HG02759 (cell line): Measurements from ENCODE around the gene PRTFDC1.
A peak's percentile ranks its signal among the peaks of the same experiment; 100 is the strongest.

Experiments used
- ATAC-seq: cut with Tn5 transposase; IDR thresholded peaks from one replicate; pipeline ENCODE4 v1.9.1; 2021; ENCODE audit warnings: mild to moderate bottlenecking, moderate library complexity; ENCODE audit not compliant: unreplicated experiment

Gene PRTFDC1

DNA sequence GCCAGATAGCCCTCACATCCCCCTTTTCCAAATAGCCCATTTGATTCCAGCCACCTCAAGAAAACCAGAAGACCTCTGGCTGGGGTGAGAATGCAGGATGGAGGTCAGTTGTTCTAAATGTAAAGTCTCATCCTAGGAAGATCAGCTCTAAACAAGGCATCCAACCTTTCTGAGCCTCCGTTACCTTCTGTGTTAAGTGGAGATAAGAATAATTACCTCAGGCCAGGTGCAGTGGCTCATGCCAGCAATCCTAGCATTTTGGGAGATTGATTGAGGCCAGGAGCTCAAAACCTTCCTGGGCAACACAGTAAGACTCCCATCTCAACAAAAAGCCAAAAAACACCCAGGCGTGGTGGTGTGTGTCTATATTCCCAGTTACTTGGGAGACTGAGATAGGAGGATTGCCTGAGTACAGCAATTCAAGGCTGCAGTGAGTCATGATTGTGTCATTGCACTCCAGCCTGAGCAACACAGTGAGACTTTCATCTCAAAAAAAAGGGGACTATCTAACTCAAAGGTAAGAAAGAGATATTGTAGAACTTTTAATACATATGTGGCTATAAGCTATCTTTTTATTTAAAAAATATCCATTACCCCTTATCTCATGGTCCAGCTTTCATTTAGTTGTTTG, 43.5 kb downstream of the PRTFDC1 start:
- no peak for ATAC-seq

DNA sequence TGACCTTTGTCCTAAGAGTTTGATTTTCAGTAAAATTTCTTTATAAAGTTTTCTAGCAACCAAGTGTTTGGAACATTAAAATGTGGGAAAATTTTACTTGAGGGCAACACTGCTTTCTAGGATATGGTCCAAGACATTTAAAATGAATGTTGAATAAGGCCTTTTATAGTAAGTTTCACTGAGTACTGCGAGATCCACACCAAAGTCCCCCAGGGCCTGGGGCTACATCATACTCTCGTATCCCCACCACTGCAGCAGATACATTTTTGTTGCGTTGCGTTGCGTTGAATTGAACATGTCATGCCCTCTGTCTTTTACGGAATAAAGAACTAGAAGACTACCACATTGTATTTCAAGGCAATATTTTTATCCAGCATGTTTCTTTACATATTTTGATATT, 44.5 kb downstream of the PRTFDC1 start:
- ATAC-seq, result no peak

DNA sequence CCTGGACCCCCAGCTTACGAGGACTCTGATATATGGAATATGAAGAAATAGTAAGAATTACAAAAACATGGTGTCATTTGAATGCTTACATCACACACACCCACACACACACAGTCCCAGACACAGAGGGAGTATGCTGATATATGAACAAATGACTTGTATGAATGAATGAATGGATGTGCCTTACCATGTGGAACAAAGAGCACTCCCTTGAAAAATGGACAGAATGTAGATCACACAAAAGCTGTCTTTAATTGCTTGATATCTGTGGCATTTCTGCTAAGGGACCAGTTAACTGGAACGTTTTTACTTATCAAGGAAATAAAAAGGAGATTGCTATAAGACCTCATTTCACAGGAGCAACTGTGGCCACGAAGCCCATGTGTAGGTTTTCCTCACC, 46.0 kb downstream of the PRTFDC1 start:
- no peak for ATAC-seq

DNA sequence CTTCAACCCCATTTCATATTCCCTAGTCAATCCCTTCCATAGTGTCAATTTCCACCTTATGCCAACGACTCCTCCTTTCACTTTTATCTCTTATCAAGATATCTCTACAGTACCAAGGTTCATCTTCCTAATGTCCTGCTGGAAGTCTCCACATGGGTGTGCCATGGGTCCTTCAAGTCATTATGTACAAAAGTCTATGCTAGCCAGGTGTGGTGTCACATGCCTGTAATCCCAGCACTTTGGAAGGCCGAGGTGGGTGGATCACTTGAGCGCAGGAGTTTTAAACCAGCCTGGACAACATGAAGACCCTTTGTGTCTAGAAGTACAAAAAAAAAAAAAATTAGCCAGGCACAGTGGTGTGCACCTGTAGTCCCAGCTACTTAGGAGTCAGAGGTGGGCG, 47.6 kb downstream of the PRTFDC1 start:
- no peak for ATAC-seq

DNA sequence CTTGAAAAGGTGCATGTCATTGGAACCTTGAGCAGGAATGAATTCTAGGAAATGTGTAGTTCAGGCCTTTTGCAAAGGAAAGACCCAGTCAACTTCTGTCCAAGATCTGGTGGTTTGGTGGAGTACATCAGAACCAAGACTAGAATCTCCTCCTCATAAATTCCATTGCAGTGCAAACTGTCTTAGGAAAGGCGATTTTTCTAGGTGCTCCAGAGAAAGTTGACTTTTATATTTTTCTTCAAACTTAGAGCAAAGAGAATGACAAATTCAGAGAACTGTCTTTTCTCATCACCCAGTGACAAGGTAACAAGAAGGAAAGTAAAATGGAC, 50.0 kb downstream of the PRTFDC1 start:
- no peak for ATAC-seq

DNA sequence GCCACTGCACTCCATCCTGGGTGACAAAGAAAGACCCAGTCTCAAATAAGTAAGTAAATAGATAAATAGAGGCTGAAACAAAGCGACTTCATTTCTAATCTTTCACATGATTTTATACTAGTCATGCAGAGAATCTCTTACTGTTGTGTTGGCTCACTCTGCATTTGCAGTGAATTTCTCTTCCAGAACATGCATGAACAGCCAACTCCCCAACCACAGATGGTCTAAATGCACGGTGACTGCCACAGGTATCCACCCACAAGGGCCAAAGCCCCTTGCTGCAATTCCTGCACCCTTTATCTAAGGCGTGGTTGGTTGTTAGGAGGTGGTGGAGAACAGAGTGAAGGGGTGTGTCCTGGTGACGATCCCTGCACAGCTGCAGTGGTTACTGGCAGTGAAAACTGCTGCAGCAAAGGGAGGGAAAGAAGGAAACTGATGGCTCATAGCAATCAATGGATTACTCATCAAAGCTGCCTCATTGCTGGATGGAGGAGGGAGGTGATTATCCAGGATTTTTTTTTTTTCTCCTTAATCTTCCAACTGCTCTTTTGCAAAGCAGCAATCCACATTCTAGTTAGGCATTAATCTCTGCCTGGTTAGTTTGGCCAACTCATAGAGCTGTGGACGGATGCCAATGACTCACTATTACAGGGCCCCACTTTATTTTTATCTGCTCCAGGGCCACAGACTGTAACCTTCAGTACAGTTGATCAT, 50.6 kb downstream of the PRTFDC1 start:
- peak; percentile 55 for ATAC-seq

DNA sequence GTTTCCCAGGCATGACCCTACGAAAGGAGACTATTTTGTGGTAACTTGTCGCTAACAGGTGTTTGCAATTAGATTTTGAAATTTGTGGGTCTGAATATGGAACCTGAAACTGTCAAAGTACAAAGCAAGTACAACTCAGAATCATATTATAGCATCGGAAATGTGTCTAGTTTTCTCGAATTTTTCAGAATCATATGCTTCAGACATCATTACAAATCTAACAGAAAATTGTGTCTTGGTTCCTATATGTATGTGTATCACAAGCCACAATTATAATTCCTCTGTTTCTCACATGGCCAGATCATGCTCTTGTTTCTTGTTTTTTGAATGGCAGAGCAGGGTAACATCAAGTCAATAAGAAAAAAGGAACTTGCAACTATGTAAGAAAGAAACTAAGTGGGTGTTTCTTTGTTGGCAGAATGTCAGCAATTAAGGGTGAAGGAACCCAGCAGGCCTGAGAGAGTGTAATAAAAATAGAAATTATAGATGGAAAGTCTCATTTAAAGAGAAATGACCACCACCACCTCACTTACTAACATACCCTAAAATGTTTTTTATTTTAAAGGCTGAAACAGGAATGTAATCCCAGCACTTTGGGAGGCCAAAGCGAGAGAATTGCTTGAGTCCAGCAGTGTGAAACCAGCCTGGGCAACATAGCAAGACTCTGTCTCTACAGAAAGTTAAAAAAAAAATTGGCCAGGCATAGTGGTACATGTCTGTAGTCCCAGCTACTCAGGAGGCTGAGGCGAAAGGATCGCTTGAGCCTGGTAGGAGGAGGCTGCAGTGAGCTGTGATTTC, 51.3 kb downstream of the PRTFDC1 start:
- ATAC-seq, result peak; percentile 74

DNA sequence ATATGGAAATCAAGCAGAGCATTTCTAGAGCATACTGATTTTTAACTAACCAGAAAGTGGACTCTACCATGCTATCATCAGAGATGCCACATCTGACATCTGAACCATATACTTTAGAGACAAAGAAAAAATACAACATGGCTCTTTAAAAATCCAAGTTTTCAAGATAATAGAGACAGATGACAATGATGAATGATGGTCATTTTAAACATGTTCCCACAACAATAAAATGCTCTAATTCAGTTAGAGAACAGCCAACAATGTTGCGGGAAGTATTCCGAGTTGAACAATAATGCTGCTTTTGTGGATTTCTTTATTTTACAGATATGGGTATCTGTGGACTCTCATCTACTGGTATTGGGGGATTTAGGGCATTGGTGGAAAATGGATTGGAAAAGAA, 52.8 kb downstream of the PRTFDC1 start:
- no peak for ATAC-seq

DNA sequence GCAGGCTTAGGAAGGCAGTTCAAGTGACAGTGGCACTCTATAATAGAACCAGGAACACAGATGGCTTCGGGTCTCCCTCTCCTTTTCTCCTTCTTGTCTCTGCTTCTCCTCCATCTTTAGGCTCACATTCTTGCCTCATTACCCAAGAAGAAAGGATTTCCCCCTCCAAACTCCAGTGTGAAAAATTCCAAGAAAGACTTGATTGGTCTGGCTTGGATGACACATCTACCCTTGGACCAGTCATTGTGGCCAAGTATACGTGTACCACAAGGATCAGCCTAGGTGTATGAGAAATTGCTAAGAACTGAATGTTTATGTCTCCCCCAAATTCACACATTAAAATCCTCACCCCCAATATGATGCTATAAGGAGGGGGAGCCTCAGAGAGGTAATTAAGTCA, 53.9 kb downstream of the PRTFDC1 start:
- ATAC-seq, result no peak

DNA sequence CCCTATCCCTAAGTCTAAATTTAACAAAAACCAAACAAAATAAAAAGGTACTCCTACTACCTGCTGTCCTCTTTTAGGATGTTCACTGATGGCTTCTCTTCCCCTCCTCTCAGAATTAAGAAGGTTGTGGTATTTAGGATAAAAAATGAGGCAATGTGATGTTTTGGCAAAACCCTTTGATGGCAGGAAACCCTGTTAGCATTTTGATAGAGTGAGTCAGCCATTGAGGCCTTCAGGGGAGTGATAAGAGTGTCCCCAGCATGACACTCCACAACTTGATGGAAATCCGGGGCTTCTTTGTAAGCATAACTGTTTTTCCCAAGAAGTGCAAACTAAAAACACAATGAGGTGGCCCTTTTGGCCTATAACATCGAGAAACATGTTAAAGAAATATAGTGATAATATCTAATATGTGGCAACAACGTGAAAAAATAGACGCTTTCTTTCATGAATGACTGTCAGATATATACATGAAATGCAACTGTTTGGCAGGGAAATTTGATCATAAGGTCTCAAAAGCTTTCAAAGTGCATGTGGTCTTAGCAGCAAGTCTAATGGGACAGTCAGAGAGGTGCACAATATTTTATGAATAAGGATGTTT, 55.0 kb downstream of the PRTFDC1 start:
- ATAC-seq, result no peak

DNA sequence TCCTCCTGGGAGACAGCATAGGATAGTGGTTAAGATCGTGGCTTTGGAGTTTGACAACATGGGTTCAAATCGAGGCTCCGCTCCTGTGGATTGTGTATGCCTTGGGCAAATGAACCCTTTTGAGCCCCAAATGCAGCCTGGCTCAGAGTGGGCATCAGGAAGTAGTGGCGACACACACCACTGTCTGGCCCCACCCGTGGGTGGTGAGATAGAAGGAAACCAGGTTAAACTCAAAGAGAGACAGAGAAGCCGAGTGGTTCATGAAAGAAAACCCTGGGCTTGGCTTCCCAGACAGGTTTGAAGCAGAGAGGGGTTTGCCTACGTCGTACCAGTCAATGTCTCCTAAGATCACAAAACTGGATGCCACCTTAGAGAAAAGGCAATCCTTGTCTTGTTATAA, 57.7 kb downstream of the PRTFDC1 start:
- ATAC-seq, result no peak

DNA sequence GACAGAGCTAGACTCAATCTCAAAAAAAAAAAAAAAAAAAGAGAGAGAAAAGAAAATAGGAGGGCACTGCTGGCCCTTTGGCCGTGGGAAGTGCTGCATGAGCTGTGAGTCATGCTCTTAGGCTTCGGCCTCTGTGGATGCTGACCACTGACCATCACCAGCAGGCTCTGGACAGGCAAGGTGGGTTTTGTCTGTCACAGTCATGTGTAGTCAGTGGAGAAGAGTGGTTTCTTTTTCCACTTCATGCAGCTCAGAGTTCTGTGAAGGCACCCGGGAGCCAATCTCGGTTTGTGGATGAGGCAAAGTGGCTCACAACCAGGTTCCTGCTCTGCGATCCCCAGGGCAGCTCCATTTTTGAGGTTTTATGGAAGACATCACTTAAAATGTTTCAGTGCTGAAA, 58.1 kb downstream of the PRTFDC1 start:
- ATAC-seq, result no peak

DNA sequence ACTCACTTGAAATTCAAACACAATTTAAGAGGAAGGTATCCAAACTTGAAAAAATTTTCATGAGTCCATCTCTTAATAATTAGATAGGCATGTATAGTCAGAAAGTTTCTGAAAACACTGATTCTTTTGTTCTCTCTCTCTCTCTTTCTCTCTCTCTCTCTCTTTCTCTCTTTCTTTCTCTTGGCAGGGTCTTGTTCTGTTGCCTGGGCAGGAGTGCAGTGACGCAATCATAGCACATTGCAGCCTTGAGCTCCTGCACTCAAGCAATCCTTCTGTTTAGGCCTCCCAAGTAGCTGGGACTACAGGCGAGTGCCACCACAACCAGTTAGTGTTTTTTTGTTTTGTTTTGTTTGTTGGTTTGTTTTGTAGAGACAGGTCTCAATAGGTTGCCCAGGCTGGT, 59.3 kb downstream of the PRTFDC1 start:
- ATAC-seq, result no peak

DNA sequence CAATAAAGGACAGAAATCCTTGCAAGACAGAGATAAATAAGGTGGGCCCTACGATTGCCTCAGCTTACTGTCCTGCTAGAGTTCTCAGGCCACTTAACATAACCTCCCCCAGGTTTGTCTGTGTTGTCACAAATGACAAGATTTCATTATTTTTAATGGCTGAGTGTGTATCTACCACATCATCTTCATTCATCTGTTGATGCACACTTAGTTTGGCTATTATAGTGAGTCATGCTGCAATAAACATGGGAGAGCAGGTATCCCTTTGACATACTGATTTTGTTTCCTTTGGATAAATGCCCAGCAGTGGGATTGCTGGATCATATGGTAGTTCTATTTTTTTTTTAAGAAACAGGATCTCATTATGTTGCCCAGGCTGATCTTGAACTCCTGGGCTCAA, 60.6 kb downstream of the PRTFDC1 start:
- no peak for ATAC-seq

DNA sequence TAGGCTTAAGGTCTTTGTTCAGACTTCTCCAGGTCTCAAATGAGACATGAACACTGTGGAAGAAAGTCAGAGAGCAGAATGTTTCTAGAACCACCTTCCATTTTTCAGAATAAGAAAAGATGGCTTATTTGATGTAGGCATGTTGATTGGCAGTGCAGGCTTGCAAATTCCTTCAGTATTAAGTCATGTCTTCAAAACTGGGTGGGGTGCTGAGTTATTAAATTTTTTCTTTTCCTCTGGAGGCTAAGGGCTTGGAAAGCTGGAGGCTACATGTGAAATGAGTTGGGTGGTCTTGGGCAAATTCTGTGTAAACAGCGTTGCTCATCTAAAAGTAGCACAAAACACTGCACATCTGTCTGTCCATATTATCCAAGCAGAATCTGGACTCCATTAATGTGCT, 62.8 kb downstream of the PRTFDC1 start:
- no peak for ATAC-seq

DNA sequence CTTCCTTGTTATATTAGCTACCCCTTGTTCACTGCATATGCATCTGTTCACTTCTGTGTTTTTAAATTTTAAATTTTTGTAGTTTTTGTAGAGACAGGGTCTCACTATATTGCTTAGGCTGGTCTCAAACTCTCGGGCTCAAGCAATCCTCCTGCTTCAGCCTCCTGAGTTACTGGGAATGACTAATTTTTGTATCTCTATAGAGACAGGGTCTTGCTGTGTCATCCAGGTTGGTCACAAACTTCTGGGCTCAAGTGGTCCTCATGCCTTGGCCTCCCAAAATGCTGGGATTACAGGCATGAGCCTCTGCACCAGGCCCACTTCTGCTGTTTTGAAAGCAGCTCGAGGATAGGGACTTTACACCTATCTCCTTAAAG, 64.6 kb downstream of the PRTFDC1 start:
- peak; percentile 26 for ATAC-seq

DNA sequence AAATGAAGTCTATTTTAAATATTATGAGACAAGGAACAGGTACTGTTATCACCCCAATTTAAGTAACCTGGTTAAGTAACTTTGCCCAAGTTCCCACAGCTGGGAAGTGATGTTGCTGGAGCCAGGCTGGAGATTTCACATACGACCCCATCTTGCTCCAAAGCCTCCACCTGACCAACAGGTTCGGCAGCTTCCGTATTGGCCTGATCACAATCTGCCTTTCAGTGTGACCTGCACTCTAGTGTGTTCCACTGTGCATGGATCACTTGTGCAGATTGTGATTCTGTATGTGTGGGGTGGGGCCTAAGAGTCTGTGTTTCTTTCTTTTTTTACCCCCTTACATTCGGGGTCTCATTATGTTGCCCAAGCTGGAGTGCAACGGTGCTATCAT, 66.1 kb downstream of the PRTFDC1 start:
- no peak for ATAC-seq

DNA sequence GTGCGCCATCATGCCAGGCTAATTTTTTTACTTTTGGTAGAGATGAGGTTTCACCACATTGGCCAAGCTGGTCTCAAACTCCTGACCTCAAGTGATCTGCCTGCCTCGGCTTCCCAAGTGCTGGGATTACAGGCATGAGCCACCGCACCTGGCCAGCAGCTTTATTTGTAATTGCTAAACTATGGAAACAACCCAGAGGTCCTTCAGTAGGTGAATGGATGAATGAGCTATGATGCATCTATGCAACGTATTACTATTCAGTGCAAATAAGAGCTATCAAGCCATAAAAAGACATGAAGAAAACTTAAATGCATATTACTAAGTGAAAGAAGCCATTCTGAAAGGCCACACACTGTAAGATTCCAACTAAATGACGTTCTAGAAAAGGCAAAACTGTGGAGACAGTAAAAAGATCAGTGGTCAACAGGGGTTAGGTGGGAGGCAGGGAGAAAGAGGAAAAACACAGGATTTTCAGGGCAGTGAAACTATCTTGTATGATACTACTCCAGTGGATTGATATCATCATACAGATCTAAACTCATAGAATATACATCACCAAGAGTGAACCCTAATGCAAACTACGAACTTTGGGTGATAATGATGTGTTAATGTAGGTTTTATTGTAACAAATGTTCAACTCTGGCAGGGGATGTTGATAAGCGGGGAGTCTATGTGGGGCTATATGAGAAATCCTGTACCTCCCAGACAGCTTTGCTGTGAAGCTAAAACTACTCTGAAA, 66.7 kb downstream of the PRTFDC1 start:
- ATAC-seq, result no peak

DNA sequence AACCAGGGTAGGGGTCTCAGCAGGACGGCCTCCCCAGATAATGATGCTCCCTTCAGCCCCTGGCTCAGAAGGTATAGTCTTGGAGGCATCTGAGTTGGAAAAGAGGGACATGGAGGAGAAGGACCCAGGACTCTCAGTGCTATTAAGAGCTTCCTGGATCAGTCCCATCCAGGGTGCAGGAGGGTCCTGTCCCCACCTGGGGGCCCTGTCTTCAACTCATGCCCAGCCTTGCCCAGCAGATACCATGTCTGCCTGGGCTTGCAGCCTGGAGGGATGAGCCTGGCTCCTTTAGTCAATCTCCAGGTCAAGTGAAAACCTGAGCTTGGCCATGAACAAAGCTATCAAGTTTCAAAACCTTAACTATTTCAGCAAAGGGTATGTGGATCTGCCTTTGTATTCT, 67.6 kb downstream of the PRTFDC1 start:
- ATAC-seq, result no peak

DNA sequence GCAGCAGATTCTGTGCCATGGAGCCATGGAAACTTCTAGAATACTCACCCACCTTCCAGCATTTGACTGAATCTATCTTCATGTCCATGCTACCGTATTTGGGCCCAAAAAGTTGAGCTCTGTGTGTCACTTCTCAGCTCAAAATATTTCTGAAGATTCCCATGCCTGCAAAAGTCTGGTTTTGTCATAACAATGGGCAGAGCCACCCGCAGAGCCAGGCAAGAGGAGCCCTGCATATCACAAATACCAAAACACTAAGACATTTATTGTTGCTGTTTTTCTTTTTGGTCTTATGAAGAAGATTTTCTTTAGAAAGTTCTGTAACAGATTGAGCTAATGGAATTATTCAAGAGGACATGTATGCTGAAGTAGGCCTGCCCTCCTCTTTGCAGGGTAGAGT, 68.1 kb downstream of the PRTFDC1 start:
- ATAC-seq, result no peak

DNA sequence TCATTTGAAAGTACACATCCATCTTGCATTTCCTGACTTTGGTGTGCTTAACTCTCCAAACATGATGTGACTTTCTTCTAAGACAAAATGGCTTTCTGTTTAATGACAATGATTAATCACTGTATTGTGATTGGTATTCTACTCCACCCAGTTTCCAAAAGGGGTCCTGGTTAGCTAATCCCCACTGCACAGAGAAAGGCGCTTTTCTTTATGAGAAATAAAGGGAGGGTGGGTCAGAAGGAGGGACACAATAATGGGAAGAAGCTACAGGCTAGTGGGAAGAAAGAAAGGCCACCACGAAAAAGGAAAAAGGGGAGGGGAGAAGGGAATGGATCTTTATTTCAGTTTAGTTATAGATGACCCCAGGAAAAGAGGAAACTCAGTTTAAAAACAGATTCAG, 69.2 kb downstream of the PRTFDC1 start:
- ATAC-seq, result no peak
